SU-DHL-6 (cell line): Measurements from ENCODE around the gene HOTAIR.

Experiments
- CTCF ChIP-seq: fragments of 200-600 bp; sonication (generic); IDR thresholded peaks from one replicate; pipeline ENCODE4 v1.5.1; 2017; ENCODE audit warnings: antibody characterized with exemption, mild to moderate bottlenecking, low read length, moderate library complexity; ENCODE audit not compliant: insufficient read depth, poor library complexity, severe bottlenecking
- EZH2phosphoT487 ChIP-seq: fragments of 200-600 bp; sonication (generic), shearing (Covaris generic); conservative IDR thresholded peaks from 2 replicates; pipeline ENCODE4 v1.6.1; 2018; ENCODE audit warnings: mild to moderate bottlenecking, antibody characterized with exemption, low read length, moderate library complexity, mixed read lengths

- TF ChIP-seq CTCF (no peak), EZH2phosphoT487 (no peak)
These were observed 30.2 kb upstream of the HOTAIR start for GRCh38 chr12:54004841-54005530.
